Vagina (tissue), 2 donors: Measurements from ENCODE around the gene NTSR1.

Experiments used
- CTCF ChIP-seq, 3 experiments: fragments of 450-650 bp in 2 of 3; fragments of 200-600 bp in 1 of 3; sonication (generic) in 1 of 3; IDR thresholded peaks; one replicate each; pipeline ENCODE4 v1.5.1; 2017 to 2019; ENCODE audit warnings: antibody characterized with exemption in 3 of 3, mild to moderate bottlenecking in 2 of 3, moderate library complexity in 2 of 3
- POLR2A ChIP-seq, 2 donors: fragments of 450-650 bp; IDR thresholded peaks; one replicate each; pipeline ENCODE4 v1.6.1; 2017; ENCODE audit warnings: antibody characterized with exemption in 2 of 2, mild to moderate bottlenecking in 2 of 2, moderate library complexity in 2 of 2

GRCh38 chr20:62703853-62704228 is 4.8 kb upstream of the NTSR1 start:
- TF ChIP-seq CTCF (IDR thresholded peaks at IDR 0.05): no peak
- TF ChIP-seq POLR2A (IDR thresholded peaks at IDR 0.05): no peak
